Renal cortical epithelial cell (primary cell): ENCODE data around the gene CSNK1E. TPM values are rescaled to one million over a fixed set of nuclear protein-coding genes. Genes with fewer than 3 reads are reported as not detected.
"Not testable (repeated sequence)": the region's sequence is repeated elsewhere in the genome, so short reads cannot be mapped to it uniquely, and the experiment has no call there.

ENCODE experiments used
- DNase-seq: peaks from one replicate; pipeline ENCODE4 v3.0.0-alpha.2; 2011; ENCODE audit warnings: low read depth
- total RNA-seq: library from RNA; depleted of rRNA; stranded (reverse); fragments of >200 nt; gene quantifications from 2 replicates; pipeline ENCODE4 v1.2.3, GENCODE V29; 2014

Gene CSNK1E
- 86.7 and 118 TPM in 2 replicates for total RNA-seq

GRCh38 chr22:38317122-38317994, at the start of gene CSNK1E:
TSS of gene CSNK1E (minus strand) at chr22:38317433. CDS start at chr22:38314157, 3,276 bp downstream.
- DNase-seq = no peak

- not testable (repeated sequence) for DNase-seq
Observed at GRCh38 chr22:38365829-38366228, 48.6 kb upstream of the CSNK1E start.

- DNase-seq = not testable (repeated sequence)
Observed at GRCh38 chr22:38365174-38365573, 47.9 kb upstream of the CSNK1E start.

GRCh38 chr22:38360560-38360959, 43.3 kb upstream of the CSNK1E start:
- not testable (repeated sequence) for DNase-seq

- not testable (repeated sequence) for DNase-seq
Observed at GRCh38 chr22:38359817-38360216, 42.6 kb upstream of the CSNK1E start.

- DNase-seq = not testable (repeated sequence)
Observed at GRCh38 chr22:38357971-38358370, 40.7 kb upstream of the CSNK1E start.

GRCh38 chr22:38355275-38355674, 38.0 kb upstream of the CSNK1E start:
- no peak for DNase-seq

GRCh38 chr22:38353701-38354100, 36.5 kb upstream of the CSNK1E start:
- DNase-seq = no peak

- no peak for DNase-seq
Observed at GRCh38 chr22:38353142-38353629, 36.0 kb upstream of the CSNK1E start.

- DNase-seq = no peak
Observed at GRCh38 chr22:38352436-38352835, 35.2 kb upstream of the CSNK1E start.

- DNase-seq = no peak
Observed at GRCh38 chr22:38350444-38351359, 33.5 kb upstream of the CSNK1E start.

GRCh38 chr22:38348751-38349496, 31.7 kb upstream of the CSNK1E start:
- DNase-seq = no peak

GRCh38 chr22:38347944-38348750, 30.9 kb upstream of the CSNK1E start:
- DNase-seq = peak; percentile 60

GRCh38 chr22:38347181-38347943, 30.1 kb upstream of the CSNK1E start:
- DNase-seq = no peak

GRCh38 chr22:38346506-38346905, 29.3 kb upstream of the CSNK1E start:
- DNase-seq = no peak

- no peak for DNase-seq
Observed at GRCh38 chr22:38345782-38346181, 28.5 kb upstream of the CSNK1E start.

- DNase-seq = not testable (repeated sequence)
Observed at GRCh38 chr22:38339893-38340292, 22.7 kb upstream of the CSNK1E start.

GRCh38 chr22:38338772-38339379, 21.6 kb upstream of the CSNK1E start:
- DNase-seq = peak; percentile 48

- DNase-seq = no peak
Observed at GRCh38 chr22:38336699-38337098, 19.5 kb upstream of the CSNK1E start.
